ENCODE measurements around the gene SLC23A1.

The SLC23A1 gene

DNA sequence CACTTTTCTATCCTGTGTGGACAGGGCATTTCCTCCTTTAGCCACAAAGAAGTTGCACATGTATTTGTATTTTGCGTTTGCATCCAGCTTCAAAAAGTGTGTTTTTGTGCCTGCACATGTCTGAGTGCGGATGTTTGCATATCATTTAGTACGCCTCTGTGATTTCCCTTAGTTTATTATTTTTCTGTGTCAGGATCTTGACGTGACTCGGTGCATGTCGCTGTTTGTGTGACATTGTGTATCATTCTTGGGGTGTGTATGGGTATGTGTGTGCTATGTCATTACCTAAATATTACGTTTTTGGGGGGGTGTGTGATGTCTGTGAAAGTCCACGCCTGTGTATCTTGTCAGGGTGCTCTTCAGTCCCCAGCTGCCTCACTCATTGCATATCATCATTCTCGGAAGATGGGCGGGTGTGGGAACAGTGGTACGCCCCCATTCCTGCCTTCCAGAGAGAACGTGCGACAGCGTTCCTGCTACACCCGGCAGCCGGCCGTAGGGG is 41.9 kb downstream of the SLC23A1 start:
- peaks cover 28% of the 10 kb centered on the region for H3K36me3 ChIP-seq
- TF ChIP-seq, protein P1, sequence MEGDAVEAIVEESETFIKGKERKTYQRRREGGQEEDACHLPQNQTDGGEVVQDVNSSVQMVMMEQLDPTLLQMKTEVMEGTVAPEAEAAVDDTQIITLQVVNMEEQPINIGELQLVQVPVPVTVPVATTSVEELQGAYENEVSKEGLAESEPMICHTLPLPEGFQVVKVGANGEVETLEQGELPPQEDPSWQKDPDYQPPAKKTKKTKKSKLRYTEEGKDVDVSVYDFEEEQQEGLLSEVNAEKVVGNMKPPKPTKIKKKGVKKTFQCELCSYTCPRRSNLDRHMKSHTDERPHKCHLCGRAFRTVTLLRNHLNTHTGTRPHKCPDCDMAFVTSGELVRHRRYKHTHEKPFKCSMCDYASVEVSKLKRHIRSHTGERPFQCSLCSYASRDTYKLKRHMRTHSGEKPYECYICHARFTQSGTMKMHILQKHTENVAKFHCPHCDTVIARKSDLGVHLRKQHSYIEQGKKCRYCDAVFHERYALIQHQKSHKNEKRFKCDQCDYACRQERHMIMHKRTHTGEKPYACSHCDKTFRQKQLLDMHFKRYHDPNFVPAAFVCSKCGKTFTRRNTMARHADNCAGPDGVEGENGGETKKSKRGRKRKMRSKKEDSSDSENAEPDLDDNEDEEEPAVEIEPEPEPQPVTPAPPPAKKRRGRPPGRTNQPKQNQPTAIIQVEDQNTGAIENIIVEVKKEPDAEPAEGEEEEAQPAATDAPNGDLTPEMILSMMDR (IDR thresholded peaks at IDR 0.05; ENCODE audit: low read depth, low read length): no peak
- no peaks in the 10 kb centered on the region for H3K27me3 ChIP-seq (ENCODE audit: insufficient read depth, low read depth, severe bottlenecking)
- no peak overlapping the region for H3K27ac ChIP-seq
- H3K9me3 ChIP-seq (ENCODE audit: severe bottlenecking): peaks cover 3% of the 10 kb centered on the region
- DNase-seq: no peak
- H3K4me3 ChIP-seq (ENCODE audit: low read depth, low read length): peak overlapping the region; percentile 70

DNA sequence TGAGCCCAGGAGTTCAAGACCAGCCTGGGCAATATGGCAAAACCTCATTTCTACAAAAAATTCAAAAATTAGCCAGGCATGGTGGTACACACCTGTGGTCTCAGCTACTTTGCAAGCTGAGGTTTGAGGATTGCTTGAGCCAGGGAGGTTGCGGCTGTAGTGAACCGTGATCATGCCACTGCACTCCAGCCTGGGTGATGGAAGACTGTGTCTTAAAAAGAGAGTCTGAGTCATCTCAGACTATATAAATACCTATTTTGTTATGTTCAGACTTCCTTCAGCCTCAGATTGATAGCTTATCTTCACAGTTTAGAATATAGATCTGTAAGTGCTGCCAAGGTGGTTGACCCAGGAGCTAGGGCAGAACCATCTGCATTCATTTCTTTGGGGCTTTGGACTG is 43.0 kb downstream of the SLC23A1 start:
- H3K4me3 ChIP-seq (ENCODE audit: low read depth, low read length): no peak overlapping the region
- peaks cover 3% of the 10 kb centered on the region for H3K9me3 ChIP-seq (ENCODE audit: severe bottlenecking)
- H3K36me3 ChIP-seq: peaks cover 22% of the 10 kb centered on the region
- no peaks in the 10 kb centered on the region for H3K27me3 ChIP-seq (ENCODE audit: insufficient read depth, low read depth, severe bottlenecking)
- H3K27ac ChIP-seq: no peak overlapping the region
- DNase-seq: no peak
- TF ChIP-seq, protein P1 (IDR thresholded peaks at IDR 0.05; ENCODE audit: low read depth, low read length): no peak

- DNase-seq: no peak
- Histone ChIP-seq H3K27ac (no peak overlapping the region), H3K36me3 (peaks cover 27% of the 10 kb centered on the region), H3K4me3 (ENCODE audit: low read depth, low read length) (no peak overlapping the region), H3K9me3 (ENCODE audit: severe bottlenecking) (no peaks in the 10 kb centered on the region), H3K27me3 (ENCODE audit: insufficient read depth, low read depth, severe bottlenecking) (no peaks in the 10 kb centered on the region)
- TF ChIP-seq, protein P1 (IDR thresholded peaks at IDR 0.05; ENCODE audit: low read depth, low read length): no peak
These were observed 47.3 kb downstream of the SLC23A1 start for GRCh38 chr5:139335811-139336210.
